Measurements from ENCODE around the gene GPR85.
"Not testable (repeated sequence)": the region's sequence is repeated elsewhere in the genome, so short reads cannot be mapped to it uniquely, and the experiment has no call there.

Gene GPR85

GRCh38 chr7:113118074-113118959, 31.7 kb upstream of the GPR85 start, which contains the start of gene SMIM30:
SMIM30 (minus strand) TSS chr7:113118554; CDS start chr7:113117578, 976 bp downstream.
- H3K27ac ChIP-seq: peak within 1 kb of the TSS; percentile 18
- no peaks in the 10 kb centered on the region for H3K27me3 ChIP-seq (ENCODE audit: insufficient read depth, low read depth)
- no peak for TF ChIP-seq CTCF (conservative IDR thresholded peaks at IDR 0.05; ENCODE audit: low read depth, low read length)
- no peaks in the 10 kb centered on the region for H4K20me1 ChIP-seq (ENCODE audit: insufficient read depth)
- peak within 1 kb of the TSS; percentile 53 for H3K9ac ChIP-seq
- H3K36me3 ChIP-seq (ENCODE audit: insufficient read depth): no peaks in the 10 kb centered on the region
- no peaks in the 10 kb centered on the region; the same call in 1 of the 2 replicates for H3K79me2 ChIP-seq (ENCODE audit: insufficient read depth, low read depth)
- peak within 1 kb of the TSS; percentile 97 for H2AFZ ChIP-seq (ENCODE audit: low read depth)
- peak within 1 kb of the TSS; percentile 99 for H3K4me2 ChIP-seq
- no peak within 1 kb of the TSS for H3K4me3 ChIP-seq (IDR thresholded peaks at IDR 0.05; ENCODE audit: insufficient read depth, low read depth, low read length)
- H3K4me1 ChIP-seq (ENCODE audit: low read depth, poor library complexity, severe bottlenecking): peaks cover 10% of the 10 kb centered on the region

- not testable (repeated sequence) for H3K4me1 ChIP-seq (ENCODE audit: low read depth, poor library complexity, severe bottlenecking); H3K79me2 ChIP-seq (ENCODE audit: insufficient read depth, low read depth); H3K27me3 ChIP-seq (ENCODE audit: insufficient read depth, low read depth); H3K4me3 ChIP-seq (IDR thresholded peaks at IDR 0.05; ENCODE audit: insufficient read depth, low read depth, low read length); H3K27ac ChIP-seq; H4K20me1 ChIP-seq (ENCODE audit: insufficient read depth); H3K36me3 ChIP-seq (ENCODE audit: insufficient read depth)
- peak overlapping the region; percentile 97 for H2AFZ ChIP-seq (ENCODE audit: low read depth)
- peak overlapping the region; percentile 99 for H3K4me2 ChIP-seq
- peak overlapping the region; percentile 53; the same call in 1 of the 2 replicates for H3K9ac ChIP-seq
Measured at GRCh38 chr7:113117374-113117774, 30.7 kb upstream of the GPR85 start.

GRCh38 chr7:113113912-113114311, 27.3 kb upstream of the GPR85 start:
- H3K27ac ChIP-seq: no peak overlapping the region
- peak; percentile 41; the same call in 1 of the 2 replicates for TF ChIP-seq CTCF (conservative IDR thresholded peaks at IDR 0.05; ENCODE audit: low read depth, low read length)

GRCh38 chr7:113109718-113110117, 23.1 kb upstream of the GPR85 start:
- Histone ChIP-seq H3K79me2 (ENCODE audit: insufficient read depth, low read depth) (no peaks in the 10 kb centered on the region), H3K4me2 (no peak overlapping the region), H3K4me3 (IDR thresholded peaks at IDR 0.05; ENCODE audit: insufficient read depth, low read depth, low read length) (no peak overlapping the region), H3K4me1 (ENCODE audit: low read depth, poor library complexity, severe bottlenecking) (no peaks in the 10 kb centered on the region), H3K36me3 (ENCODE audit: insufficient read depth) (no peaks in the 10 kb centered on the region), H3K27me3 (ENCODE audit: insufficient read depth, low read depth) (no peaks in the 10 kb centered on the region), H2AFZ (ENCODE audit: low read depth) (no peak overlapping the region), H3K9ac (no peak overlapping the region), H4K20me1 (ENCODE audit: insufficient read depth) (no peaks in the 10 kb centered on the region), H3K27ac (no peak overlapping the region)
- no peak for TF ChIP-seq CTCF (conservative IDR thresholded peaks at IDR 0.05; ENCODE audit: low read depth, low read length)

More at GRCh38 chr7:113113912-113114311, 27.3 kb upstream of the GPR85 start:
- Histone ChIP-seq H3K79me2 (ENCODE audit: insufficient read depth, low read depth) (no peaks in the 10 kb centered on the region; the same call in 1 of the 2 replicates), H3K4me1 (ENCODE audit: low read depth, poor library complexity, severe bottlenecking) (peaks cover 10% of the 10 kb centered on the region), H2AFZ (ENCODE audit: low read depth) (no peak overlapping the region), H3K36me3 (ENCODE audit: insufficient read depth) (no peaks in the 10 kb centered on the region), H4K20me1 (ENCODE audit: insufficient read depth) (no peaks in the 10 kb centered on the region), H3K4me2 (no peak overlapping the region), H3K4me3 (IDR thresholded peaks at IDR 0.05; ENCODE audit: insufficient read depth, low read depth, low read length) (no peak overlapping the region), H3K9ac (no peak overlapping the region), H3K27me3 (ENCODE audit: insufficient read depth, low read depth) (no peaks in the 10 kb centered on the region)

- Histone ChIP-seq H4K20me1 (ENCODE audit: insufficient read depth) (no peaks in the 10 kb centered on the region), H3K4me2 (no peak overlapping the region), H3K27me3 (ENCODE audit: insufficient read depth, low read depth) (no peaks in the 10 kb centered on the region), H3K27ac (no peak overlapping the region), H3K79me2 (ENCODE audit: insufficient read depth, low read depth) (no peaks in the 10 kb centered on the region), H3K4me1 (ENCODE audit: low read depth, poor library complexity, severe bottlenecking) (no peaks in the 10 kb centered on the region), H2AFZ (ENCODE audit: low read depth) (no peak overlapping the region), H3K36me3 (ENCODE audit: insufficient read depth) (no peaks in the 10 kb centered on the region), H3K4me3 (IDR thresholded peaks at IDR 0.05; ENCODE audit: insufficient read depth, low read depth, low read length) (no peak overlapping the region), H3K9ac (no peak overlapping the region)
- TF ChIP-seq CTCF (conservative IDR thresholded peaks at IDR 0.05; ENCODE audit: low read depth, low read length): no peak
Measured at GRCh38 chr7:113100121-113100603, 13.5 kb upstream of the GPR85 start.
